ENCODE measurements around the gene IL2RA.
A peak's percentile ranks its signal among the peaks of the same experiment; 100 is the strongest.
"Not testable (repeated sequence)": the region's sequence is repeated elsewhere in the genome, so short reads cannot be mapped to it uniquely, and the experiment has no call there.

IL2RA gene

GRCh38 chr10:5976512-5977470 is 85.4 kb downstream of the IL2RA start:
- peak; percentile 30 for DNase-seq

DNA sequence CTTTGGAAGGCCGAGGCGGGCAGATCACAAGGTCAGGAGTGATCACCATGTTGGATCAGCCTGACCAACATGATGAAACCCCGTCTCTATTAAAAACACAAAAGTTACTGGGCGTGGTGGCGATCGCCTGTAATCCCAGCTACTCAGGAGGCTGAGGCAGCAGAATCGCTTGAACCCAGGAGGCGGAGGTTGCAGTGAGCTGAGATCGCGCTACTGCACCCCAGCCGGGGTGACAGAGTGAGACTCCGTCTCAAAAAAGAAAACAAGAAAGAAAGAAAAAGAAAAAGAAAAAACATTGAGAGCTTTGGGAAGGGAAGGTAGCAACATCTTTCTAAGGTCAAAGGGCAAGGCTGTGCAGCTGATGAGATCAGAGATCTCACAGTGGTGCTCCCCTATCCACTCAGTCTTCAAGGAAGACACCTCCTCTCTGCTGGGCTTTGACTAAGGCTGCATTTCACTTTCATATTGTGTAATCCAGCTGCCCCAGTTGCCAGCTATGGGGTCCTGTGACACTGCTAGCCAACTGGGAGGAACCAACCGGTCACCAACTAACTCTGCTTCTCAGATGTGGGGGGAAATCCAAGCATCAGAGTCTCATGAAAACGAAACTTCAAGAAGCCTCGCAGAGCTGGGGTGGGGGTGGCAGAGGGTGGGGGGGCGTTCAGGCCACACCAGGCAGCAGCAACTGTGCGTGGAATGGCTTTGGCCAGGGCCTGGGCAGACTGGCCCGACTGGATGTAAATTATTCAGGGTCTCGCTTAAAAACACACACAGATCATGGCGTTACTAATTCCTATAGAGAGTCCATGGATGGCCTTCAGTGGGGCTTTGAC is 86.3 kb downstream of the IL2RA start:
- no peak for DNase-seq

- DNase-seq = no peak
These were observed 89.1 kb downstream of the IL2RA start for GRCh38 chr10:5973069-5973468.

DNA sequence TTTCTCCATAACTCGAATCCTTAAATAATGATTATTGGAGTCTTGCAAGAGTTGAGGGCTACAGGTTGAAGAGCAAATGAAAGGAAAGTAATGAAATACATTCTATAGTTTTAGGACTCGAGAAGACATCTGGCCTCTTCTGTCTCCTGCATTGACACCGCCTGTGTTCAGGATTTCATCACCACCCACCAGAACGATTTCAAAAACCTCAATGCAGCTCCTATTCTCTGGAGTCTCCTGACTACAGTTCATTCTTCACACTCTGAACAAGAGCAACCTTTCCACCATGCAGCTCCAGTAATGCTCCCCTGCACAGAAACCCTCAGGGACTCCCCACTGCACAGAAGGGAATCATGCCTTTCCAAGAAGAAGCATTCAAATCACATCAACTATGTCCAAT is 90.3 kb downstream of the IL2RA start:
- DNase-seq = no peak

DNA sequence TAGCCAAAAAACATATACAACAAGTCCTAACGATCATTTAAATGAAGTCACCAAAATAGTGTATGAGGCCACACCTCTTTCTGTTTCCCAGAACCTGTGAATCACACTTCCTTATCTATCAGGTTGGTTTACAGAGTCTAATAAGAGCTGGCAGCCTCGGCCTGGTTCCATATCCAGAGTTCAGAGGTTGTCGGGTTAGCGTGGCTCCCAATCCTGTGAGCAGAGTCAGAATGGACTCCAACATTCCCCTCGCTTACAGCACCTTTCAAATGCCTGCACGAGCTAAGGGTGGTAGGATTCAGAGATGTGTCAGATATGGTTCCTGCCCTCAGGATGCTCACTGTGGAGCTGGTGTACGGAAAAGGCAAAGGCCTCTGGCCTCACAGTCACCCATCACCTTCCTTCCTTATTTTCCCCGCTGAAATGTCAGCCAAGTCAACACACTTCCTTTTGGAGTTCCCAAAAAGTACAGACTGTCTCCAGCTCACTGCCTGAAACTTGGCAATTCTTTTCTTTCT is 90.8 kb downstream of the IL2RA start:
- DNase-seq = no peak

- DNase-seq = no peak
These were observed 91.6 kb downstream of the IL2RA start for GRCh38 chr10:5970527-5970926.

GRCh38 chr10:5970066-5970465 is 92.1 kb downstream of the IL2RA start:
- no peak for DNase-seq

GRCh38 chr10:5968681-5969453 is 93.3 kb downstream of the IL2RA start:
- DNase-seq = no peak

GRCh38 chr10:5968037-5968680 is 94.0 kb downstream of the IL2RA start:
- no peak for DNase-seq

- DNase-seq = no peak
These were observed 96.9 kb downstream of the IL2RA start for GRCh38 chr10:5965266-5965665.

DNA sequence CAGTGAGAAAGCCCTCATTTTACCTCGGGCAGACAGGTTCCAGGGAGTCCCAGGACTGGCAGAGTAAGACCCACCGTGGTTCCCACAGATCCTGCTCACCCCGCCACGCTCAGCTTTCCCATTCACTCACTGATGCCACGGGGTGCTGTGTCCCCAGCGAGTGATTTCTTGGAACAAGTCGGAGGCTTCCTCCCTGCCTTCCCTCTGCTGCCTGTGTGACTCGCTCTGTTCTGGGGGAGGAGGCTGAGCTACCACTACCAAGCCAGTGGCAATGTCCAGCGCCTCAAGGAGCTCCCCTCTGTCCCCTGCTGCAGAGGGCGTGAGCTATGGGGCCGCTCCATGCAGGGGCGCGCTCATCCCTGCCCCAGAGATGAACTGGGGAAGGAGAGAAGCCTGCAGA is 97.4 kb downstream of the IL2RA start:
- no peak for DNase-seq

DNA sequence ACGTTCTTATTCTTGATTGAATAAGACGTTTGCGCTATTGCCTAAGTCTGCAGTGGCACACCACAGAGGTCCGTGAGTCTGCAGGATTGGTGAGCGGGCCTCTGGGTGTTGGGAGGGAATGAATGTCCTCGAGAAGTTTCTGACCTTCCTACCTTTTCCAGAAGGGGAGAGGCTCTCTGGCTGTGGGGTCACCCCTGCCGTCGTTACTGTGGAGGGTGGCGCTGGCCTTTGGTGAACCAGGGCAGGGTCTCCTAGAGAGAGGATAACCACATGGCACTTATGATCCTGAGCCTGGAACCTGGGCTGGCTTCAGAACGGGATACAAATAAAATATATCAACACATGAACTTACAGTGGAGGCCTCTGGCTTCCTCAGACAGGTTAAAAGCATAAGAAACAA is 98.6 kb downstream of the IL2RA start:
- no peak for DNase-seq

GRCh38 chr10:5963071-5963470 is 99.1 kb downstream of the IL2RA start:
- DNase-seq = no peak

DNA sequence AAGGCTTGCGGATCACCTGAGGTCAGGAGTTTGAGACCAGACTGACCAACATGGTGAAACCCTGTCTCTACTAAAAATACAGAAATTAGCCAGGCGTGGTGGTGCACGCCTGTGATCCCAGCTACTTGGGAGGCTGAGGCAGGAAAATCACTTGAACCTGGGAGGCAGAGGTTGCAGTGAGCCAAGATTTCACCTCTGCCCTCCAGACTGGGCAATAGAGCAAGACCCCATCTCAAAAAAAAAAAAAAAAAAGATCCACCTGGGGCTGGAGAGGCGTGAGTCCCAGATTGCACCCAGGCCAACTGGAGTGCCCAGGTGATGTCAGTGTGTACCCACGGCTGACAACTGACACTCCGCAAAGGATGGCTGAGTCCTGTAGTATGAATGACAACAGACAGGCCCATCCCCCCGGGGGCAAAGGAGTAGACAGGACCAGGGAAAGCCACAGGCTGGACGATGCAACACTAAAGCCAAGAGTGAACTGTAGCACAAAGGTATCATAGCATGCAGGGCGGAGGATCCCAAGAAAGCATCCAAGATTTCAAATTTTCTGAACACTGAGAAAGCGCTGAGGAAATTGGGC is 99.7 kb downstream of the IL2RA start:
- not testable (repeated sequence) for DNase-seq

DNA sequence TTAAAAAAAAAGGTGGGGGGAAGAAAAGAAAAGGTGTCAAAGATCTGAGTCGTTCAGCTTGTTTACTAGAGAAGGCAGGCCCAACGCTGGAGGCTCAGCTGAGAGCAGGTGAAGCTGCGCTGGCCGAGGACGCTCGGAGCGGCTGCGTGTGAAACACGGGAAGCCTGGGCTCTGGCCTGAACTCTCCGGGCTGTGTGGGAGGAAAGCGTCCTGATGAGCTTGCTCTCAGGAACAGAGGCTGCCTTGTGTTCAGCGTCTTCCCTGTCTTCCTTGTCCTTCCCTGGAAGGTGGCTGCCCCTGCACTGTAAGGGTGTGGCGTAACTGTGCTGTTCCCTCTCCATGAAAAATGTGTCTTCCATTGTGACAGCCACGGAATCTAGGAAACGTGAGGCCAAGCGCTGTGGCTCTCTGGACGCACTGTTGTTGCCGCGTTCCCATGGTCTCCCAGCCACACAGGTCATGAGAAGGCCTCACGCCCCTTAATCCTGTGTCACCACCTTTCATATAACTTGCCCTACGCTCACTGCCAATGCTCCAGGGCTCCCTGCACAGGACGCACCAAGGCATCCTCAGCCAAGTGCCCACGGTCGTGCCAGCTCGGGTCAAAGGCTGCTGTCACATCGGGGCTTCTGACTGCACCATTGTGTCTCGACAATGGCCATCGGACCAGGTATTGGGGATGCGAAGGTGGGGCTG is 100.6 kb downstream of the IL2RA start:
- no peak for DNase-seq

- not testable (repeated sequence) for DNase-seq
These were observed 101.2 kb downstream of the IL2RA start for GRCh38 chr10:5960973-5961275.

Data from fibroblast of skin of abdomen (primary cell).